ENCODE results near the gene BBS10. TPM values are rescaled to one million over a fixed set of nuclear protein-coding genes. Genes with fewer than 3 reads are reported as not detected.
"Not testable (repeated sequence)": the region's sequence is repeated elsewhere in the genome, so short reads cannot be mapped to it uniquely, and the experiment has no call there.

The BBS10 gene
- total RNA-seq, 2 experiments from 2014 or later, result 3.7 to 3.9 TPM

- H3K27me3 Mint-ChIP-seq, result no peaks in the 10 kb centered on the region
- ATAC-seq, result no peak
- peaks cover 74% of the 10 kb centered on the region for H3K36me3 Mint-ChIP-seq (ENCODE audit: low read depth)
- no peak for DNase-seq
- no peak overlapping the region for H3K4me3 Mint-ChIP-seq
- CTCF ChIA-PET, result interaction anchor here (1.1 kb wide), 1 partner anchor 122 kb away, joined by 3 read pairs; no protein-coding TSS in a partner anchor
- H3K4me1 Mint-ChIP-seq (ENCODE audit: low read depth), result no peaks in the 10 kb centered on the region
- H3K9me3 Mint-ChIP-seq, result peaks cover 5% of the 10 kb centered on the region
- intact Hi-C loops (cut with micrococcal nuclease), result no loop called here
- POLR2A ChIA-PET, result interaction anchor here (0.6 kb wide), 1 partner anchor 285 kb away, joined by 3 read pairs; no protein-coding TSS in a partner anchor
- no peak for TF ChIP-seq CTCF (IDR thresholded peaks at IDR 0.05)
- no peak overlapping the region for H3K27ac Mint-ChIP-seq
Observed at GRCh38 chr12:76368230-76368629, 20.0 kb upstream of the BBS10 start.

GRCh38 chr12:76366163-76366562 is 17.9 kb upstream of the BBS10 start:
- POLR2A ChIA-PET, result no interaction called here
- Mint-ChIP-seq H3K27ac (no peak overlapping the region), H3K4me1 (ENCODE audit: low read depth) (no peaks in the 10 kb centered on the region), H3K9me3 (peaks cover 5% of the 10 kb centered on the region), H3K4me3 (no peak overlapping the region), H3K36me3 (ENCODE audit: low read depth) (peaks cover 72% of the 10 kb centered on the region), H3K27me3 (no peaks in the 10 kb centered on the region)
- ATAC-seq, result no peak
- intact Hi-C loops (cut with micrococcal nuclease), result no loop called here
- DNase-seq, result no peak
- CTCF ChIA-PET, result no interaction called here
- TF ChIP-seq CTCF (IDR thresholded peaks at IDR 0.05), result no peak

- H3K27ac Mint-ChIP-seq; H3K4me1 Mint-ChIP-seq (ENCODE audit: low read depth); DNase-seq; H3K27me3 Mint-ChIP-seq; ATAC-seq; H3K4me3 Mint-ChIP-seq; intact Hi-C loops (cut with micrococcal nuclease); H3K9me3 Mint-ChIP-seq; POLR2A ChIA-PET: not testable (repeated sequence)
- CTCF ChIA-PET, result interaction anchor here (1.6 kb wide), 1 partner anchor 15 kb away, joined by 3 read pairs; no protein-coding TSS in a partner anchor
- H3K36me3 Mint-ChIP-seq (ENCODE audit: low read depth), result peaks cover 61% of the 10 kb centered on the region
Observed at GRCh38 chr12:76364131-76364530, 15.9 kb upstream of the BBS10 start.

- no peak for DNase-seq
- ChIA-PET POLR2A (no interaction called here), CTCF (interaction anchor here (1.5 kb wide), 1 partner anchor 12 kb away, joined by 3 read pairs; the partner anchor contains the start of gene BBS10)
- Mint-ChIP-seq H3K36me3 (ENCODE audit: low read depth) (peaks cover 42% of the 10 kb centered on the region), H3K27me3 (no peaks in the 10 kb centered on the region), H3K4me3 (no peak overlapping the region), H3K9me3 (peaks cover 2% of the 10 kb centered on the region), H3K27ac (no peak overlapping the region), H3K4me1 (ENCODE audit: low read depth) (no peaks in the 10 kb centered on the region)
- intact Hi-C loops (cut with micrococcal nuclease), result no loop called here
- no peak for TF ChIP-seq CTCF (IDR thresholded peaks at IDR 0.05)
- no peak for ATAC-seq
Observed at GRCh38 chr12:76360316-76360715, 12.1 kb upstream of the BBS10 start.

GRCh38 chr12:76356071-76356470 is 7.9 kb upstream of the BBS10 start:
- H3K4me1 Mint-ChIP-seq (ENCODE audit: low read depth), result no peaks in the 10 kb centered on the region
- H3K27ac Mint-ChIP-seq, result no peak overlapping the region
- DNase-seq (no peak), ATAC-seq (no peak)
- intact Hi-C loops (cut with micrococcal nuclease), result no loop called here
- H3K36me3 Mint-ChIP-seq (ENCODE audit: low read depth), result peaks cover 20% of the 10 kb centered on the region
- H3K9me3 Mint-ChIP-seq, result no peaks in the 10 kb centered on the region
- no peak overlapping the region for H3K4me3 Mint-ChIP-seq
- ChIA-PET CTCF (interaction anchor here (2.4 kb wide), 1 partner anchor 8 kb away, joined by 7 read pairs; the partner anchor contains the start of gene BBS10), POLR2A (interaction anchor here (2.1 kb wide), 1 partner anchor 8 kb away, joined by 8 read pairs; the partner anchor contains the start of gene BBS10)
- TF ChIP-seq CTCF (IDR thresholded peaks at IDR 0.05), result no peak
- H3K27me3 Mint-ChIP-seq, result no peaks in the 10 kb centered on the region

Measured in activated CD8-positive, alpha-beta T cell treated with anti-CD3 and anti-CD28 coated beads for 36 hours (primary cell).